Measurements from ENCODE around the gene ZNF311.

ZNF311 gene

DNA sequence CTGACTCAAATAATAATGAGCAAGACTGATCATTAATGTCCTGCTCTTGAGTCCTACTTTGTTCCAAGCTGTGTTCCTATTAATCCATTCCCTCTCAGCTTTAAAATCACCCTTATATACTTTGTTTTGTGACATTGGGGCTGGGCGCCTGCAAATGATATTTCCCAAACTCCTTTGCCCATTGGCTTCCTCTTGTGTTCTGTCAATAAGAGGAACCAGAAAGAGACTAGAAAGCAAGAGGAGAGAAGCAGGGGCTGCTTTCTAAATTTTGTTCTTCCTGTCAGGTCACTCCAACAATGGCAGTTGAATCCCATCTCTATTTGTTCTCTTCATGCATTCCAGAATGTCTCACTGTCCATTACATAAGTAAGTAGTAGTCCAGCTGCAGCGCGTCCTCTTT, 59.8 kb downstream of the ZNF311 start:
- in situ Hi-C loops (cut with HindIII; ENCODE audit: low sequenced_read_pairs), result no loop called here
- H3K4me3 ChIP-seq (ENCODE audit: low read depth, low read length), result no peak overlapping the region
- TF ChIP-seq, protein P1, sequence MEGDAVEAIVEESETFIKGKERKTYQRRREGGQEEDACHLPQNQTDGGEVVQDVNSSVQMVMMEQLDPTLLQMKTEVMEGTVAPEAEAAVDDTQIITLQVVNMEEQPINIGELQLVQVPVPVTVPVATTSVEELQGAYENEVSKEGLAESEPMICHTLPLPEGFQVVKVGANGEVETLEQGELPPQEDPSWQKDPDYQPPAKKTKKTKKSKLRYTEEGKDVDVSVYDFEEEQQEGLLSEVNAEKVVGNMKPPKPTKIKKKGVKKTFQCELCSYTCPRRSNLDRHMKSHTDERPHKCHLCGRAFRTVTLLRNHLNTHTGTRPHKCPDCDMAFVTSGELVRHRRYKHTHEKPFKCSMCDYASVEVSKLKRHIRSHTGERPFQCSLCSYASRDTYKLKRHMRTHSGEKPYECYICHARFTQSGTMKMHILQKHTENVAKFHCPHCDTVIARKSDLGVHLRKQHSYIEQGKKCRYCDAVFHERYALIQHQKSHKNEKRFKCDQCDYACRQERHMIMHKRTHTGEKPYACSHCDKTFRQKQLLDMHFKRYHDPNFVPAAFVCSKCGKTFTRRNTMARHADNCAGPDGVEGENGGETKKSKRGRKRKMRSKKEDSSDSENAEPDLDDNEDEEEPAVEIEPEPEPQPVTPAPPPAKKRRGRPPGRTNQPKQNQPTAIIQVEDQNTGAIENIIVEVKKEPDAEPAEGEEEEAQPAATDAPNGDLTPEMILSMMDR (IDR thresholded peaks at IDR 0.05; ENCODE audit: low read depth, low read length, missing control alignments), result no peak
- DNase-seq (ENCODE audit: low read depth), result no peak

All from astrocyte of the cerebellum (primary cell).